ENCODE measurements around the gene LSR.
A peak's percentile ranks its signal among the peaks of the same experiment; 100 is the strongest.

LSR gene, protein sequence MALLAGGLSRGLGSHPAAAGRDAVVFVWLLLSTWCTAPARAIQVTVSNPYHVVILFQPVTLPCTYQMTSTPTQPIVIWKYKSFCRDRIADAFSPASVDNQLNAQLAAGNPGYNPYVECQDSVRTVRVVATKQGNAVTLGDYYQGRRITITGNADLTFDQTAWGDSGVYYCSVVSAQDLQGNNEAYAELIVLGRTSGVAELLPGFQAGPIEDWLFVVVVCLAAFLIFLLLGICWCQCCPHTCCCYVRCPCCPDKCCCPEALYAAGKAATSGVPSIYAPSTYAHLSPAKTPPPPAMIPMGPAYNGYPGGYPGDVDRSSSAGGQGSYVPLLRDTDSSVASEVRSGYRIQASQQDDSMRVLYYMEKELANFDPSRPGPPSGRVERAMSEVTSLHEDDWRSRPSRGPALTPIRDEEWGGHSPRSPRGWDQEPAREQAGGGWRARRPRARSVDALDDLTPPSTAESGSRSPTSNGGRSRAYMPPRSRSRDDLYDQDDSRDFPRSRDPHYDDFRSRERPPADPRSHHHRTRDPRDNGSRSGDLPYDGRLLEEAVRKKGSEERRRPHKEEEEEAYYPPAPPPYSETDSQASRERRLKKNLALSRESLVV

DNA sequence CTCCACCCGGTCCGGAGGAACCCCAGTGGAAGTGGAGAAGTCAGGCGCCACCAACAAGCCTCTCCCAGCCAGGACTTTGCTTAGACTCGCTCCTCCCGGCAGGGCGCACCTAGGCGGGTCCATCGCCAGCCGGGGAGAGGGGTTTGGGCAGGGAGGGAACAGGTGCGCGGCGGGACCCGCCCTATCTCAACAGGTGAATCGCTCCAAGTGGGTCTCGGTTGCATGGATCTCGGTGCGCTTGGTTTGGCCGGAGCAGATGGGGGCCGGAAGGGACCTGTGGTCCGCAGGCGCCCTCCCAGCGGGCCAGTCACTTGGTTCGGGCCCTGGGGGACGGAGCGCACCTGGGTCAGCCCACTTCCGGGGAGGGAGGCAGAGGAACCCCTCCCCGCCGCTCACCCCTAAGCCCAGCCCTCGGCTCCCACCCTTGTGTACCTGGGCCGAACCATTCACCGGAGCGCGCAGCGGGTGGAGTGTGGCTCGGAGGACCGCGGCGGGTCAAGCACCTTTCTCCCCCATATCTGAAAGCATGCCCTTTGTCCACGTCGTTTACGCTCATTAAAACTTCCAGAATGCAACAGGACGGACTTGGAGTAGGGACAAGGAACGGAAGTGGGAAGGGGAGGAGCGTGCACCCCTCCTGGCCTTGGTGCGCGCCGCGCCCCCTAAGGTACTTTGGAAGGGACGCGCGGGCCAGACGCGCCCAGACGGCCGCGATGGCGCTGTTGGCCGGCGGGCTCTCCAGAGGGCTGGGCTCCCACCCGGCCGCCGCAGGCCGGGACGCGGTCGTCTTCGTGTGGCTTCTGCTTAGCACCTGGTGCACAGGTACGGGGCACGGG is at the start of gene LSR:
Gene LSR, plus strand, starts transcription at position 693 of the 836 bp plus-strand sequence. Its CDS starts 21 bp downstream, at position 714.
- DNase-seq = no peak

DNA sequence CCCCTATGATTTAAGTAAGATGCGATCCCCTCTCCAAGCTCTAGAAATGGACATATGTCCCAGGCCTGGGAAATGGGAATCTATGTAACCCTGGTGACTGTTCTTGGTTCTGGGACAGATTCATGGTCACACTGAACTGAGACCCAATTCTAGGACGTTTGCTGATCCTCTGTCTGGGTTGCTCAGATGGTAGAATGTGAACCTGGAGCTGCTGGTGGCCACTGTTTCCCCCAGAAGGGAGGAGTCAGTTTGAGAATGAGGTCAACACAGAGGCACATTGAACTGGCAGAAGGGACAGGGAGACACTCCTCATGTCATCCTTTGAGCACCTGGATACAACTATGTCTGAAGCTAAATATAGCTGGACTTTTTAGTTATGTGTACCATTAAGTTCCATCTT is 49.3 kb upstream of the LSR start:
- DNase-seq = no peak

DNA sequence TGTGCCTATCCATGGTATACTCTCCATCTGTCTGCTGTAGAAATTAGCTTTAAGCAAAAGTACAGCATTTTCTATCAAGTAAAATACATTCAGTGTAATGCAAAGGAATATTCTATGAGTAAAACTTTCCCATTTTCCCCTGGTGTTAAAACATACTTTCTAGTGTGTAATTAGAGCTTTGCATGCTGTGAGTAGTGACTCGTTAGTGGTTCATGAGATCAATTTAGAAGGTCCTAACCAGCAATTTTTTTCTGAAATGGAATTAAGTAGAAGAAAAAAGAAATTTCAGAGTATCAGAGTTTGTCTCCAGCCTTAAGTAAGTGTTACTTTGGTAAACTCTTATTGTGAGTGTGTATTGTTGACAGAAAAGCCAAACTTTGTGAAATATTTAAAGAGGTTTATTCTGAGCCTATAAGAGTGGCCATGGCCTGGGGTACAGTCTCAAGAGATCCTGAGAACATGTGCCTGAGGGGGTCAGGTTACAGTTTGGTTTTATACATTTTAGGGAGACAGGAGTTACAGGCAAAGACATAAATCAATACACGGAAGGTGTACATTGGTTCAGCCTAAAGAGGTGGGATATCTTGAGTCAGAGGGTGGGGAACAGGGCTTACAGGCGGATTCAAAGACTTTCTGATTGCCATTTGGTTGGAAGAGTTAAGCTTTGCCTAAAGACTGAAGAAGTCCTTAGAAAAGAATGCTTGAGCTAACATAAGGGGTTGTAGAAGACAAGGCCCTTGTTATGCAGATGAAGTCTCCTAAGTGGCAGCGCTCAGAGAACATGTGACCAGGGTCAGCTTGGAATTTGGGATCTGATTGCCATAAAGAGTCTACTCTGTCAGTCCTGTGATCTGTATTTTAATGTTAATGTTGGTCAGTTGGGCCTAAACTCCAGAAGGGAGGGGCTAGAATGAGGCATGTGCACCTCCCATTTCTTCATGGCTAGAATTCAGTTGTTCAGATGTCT is 45.8 kb upstream of the LSR start:
- no peak for DNase-seq

DNA sequence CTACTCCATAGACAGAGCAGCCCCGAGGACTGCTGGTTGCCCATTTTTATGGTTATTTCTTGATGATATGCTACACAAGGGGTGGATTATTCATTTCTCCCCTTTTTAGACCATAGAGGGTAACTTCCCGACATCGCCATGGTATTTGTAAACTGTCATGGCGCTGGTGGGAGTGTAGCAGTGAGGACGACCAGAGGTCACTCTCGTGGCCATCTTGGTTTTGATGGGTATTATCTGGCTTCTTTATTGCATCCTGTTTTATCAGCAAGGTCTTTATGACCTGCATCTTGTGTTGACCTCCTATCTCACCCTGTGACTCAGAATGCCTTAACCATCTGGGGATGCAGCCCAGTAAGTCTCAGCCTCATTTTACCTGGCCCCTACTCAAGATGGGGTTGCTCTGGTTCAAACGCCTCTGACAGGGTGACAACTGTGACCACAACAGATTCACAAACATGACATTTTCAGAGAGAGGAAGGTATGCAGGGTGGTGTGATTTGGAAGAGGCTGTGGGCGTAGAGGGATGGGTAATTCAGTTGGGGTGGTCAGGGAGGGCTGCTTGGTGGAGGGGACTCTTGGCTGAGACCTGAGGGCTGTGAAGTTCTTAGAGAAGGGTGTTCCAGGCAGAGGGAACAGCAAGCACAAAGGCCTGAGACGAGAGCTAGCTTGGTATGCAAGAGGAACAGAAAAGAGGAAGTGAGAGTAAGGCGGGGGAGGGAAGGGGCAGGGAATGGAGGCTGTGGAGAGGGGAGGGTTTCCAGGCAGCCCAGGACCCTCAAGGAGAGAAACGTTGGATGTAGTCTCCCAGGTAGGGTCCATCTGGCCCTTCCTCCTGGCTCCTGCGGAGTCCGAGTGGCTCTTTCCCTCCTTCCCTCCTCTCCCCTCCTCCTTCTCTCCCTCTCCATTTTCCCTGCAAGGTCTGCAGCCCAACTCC is 43.7 kb upstream of the LSR start:
- DNase-seq = peak; percentile 78

DNA sequence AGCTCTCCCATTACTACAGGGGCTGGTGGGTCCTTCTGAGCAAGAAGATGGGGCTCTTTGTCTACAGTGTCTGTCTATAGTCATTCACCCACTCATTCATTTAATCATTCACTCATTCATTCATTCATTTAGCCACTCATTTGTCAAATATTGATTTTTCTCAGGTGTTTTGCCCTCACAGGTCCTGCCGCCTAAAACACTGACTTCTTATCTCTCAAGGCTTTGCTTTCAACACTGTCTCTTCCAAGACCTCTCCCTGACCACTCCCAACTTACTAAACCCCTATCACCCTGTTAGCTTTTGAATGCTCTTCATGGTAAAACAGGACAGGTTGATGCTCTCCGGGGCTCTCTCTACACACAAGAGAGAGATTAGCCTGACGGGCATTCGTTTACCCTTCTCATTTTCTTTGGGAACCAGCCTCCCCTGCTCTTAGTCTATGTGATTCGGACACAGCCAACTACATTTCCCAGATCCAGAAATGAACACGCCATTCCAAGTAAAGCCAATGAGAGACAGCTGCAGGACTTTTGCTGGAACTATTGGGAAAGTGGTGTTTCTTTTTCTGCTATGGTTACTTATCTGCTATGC is 43.0 kb upstream of the LSR start:
- DNase-seq = no peak

DNA sequence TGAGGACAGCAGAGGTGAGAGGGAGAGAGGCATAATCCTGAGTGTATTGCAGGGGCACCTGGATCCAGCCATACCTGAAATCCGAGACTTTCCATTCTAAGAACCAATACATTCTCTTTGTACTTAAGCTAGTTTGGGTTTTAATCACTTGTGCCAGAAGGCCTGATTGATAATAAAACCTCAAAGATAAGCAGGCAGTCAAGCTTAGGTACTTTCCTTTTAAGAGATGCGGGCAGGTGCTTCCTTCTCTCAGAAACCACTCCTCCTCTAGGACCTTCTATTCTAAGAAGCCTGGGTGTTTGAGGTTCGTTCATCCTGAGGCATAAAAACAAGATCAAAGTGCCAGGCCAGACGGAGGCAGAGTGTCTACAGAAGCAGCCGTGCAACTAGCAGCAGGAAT is 42.4 kb upstream of the LSR start:
- DNase-seq = no peak

DNA sequence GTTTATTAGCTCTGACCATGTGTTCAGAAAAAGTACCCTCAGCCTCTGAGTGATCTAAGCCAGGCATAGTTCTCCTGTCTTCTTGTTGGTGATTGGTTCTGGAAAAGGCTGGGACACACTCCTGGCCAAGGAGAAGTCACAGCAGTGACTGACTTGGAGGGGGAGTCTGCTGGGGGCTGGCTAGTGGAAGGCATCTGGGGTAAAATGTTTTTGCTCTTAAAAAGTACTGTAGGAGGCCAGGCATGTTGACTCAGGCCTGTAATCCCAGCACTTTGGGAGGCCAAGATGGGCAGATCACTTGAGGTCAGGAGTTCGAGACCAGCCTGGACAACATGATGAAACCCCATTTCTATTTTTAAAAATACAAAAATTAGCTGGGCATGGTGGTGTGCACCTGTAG is 41.9 kb upstream of the LSR start:
- no peak for DNase-seq

DNA sequence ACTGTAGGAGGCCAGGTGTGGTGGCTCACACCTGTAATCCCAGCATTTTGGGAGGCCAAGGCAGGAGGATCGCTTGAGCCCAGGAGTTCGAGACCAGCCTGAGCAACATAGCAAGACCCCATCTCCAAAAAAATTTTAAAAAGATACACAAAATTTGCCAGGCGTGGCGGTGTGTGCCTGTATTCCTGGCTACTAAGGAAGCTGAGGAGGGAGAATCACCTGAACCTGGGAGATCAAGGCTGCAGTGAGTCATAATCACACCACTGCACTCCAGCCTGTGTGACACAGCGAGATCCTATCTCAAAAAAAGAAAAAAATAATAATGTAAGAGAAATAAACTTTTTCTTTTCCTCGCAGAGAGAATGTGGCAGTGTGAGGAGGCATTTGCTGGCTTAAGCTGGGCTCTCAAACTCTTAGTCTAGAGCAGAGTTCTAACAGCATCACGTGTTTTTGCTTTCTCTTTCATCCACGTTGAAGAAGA is 41.4 kb upstream of the LSR start:
- DNase-seq = no peak

DNA sequence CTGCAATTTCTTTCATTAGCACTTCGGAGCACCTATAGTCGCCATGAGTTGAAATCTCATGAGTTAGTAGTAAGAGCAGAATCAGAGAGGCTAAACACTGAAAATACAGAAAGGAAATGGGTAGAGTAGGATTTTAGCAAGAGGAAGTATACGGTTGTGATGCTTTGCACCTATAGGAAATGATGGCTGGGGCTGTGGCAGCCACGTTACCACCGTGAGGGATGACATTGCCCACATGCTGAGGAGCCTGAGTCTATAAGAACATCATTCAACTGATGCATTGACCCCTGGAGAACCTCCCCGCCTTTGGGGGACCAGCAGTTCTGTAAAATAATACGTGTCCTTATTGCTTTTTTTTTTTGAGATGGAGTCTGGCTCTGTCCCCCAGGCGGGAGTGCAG is 40.7 kb upstream of the LSR start:
- no peak for DNase-seq

DNA sequence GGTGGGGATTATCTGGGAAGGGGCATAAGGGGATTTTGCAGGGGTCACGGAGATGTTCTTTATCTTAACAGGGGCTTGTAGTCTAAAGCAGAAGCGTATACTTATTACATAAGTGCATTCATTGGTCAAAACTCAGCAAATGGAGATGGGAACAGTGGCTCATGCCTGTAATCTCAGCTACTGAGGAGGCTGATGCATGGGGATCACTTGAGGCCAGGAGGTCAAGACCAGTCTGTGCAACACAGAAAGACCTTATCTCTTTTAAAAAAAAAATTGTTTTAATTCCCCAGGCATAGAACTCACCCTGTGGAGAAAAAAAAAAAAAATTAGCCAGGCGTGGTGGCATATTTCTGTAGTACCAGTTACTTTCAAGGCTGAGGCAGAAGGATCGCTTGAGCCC is 39.2 kb upstream of the LSR start:
- no peak for DNase-seq

DNA sequence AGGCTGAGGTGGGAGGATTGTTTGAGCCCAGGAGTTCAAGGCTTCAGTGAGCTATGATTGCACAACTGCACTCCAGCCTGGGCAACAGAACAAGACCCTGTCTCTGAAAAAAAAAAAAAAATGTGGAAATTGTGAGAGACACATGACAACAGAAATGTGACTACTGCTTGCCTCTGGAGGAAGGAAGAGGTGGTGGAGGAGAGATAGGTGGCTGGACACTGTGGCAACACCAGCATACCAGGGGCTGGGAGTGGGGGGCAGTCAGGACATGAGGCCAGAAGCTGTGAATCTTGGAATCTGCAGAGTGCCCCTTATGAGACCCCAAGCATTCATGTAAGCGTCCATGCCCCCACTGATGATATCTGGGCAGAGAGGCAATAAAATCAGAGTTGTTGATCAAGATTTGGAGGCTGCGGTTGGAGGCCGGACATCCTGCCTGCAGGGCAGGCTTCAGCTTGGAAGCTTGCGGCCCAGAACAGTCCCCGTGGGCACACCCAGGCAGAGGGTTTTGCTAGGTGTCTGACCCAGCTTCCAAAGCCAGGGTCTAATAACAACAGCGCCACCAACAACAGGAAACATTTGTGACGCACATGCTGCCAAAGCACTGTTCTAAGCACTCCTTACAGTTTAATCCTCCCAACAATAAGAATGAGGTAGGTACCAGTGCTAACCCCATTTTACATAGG is 37.1 kb upstream of the LSR start:
- DNase-seq = peak; percentile 8

DNA sequence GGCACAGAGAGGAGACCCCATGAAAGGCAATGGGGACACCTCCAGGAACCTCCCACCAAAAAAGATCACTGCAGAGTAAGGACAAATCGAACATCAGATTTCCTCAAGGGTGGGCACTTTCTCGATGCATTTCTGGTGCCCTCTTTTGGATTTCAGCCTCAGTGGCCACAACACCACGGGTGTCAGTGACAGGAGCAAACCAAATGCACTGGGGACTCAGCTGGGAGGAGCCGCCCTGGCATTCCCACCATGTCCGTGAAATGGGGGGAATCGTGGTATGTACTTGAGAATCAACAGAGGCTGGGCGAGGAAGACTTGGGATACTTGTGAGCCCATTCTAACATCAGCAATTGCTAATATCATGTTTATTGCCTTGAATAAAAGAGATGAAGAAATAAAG is 36.6 kb upstream of the LSR start:
- DNase-seq = no peak

DNA sequence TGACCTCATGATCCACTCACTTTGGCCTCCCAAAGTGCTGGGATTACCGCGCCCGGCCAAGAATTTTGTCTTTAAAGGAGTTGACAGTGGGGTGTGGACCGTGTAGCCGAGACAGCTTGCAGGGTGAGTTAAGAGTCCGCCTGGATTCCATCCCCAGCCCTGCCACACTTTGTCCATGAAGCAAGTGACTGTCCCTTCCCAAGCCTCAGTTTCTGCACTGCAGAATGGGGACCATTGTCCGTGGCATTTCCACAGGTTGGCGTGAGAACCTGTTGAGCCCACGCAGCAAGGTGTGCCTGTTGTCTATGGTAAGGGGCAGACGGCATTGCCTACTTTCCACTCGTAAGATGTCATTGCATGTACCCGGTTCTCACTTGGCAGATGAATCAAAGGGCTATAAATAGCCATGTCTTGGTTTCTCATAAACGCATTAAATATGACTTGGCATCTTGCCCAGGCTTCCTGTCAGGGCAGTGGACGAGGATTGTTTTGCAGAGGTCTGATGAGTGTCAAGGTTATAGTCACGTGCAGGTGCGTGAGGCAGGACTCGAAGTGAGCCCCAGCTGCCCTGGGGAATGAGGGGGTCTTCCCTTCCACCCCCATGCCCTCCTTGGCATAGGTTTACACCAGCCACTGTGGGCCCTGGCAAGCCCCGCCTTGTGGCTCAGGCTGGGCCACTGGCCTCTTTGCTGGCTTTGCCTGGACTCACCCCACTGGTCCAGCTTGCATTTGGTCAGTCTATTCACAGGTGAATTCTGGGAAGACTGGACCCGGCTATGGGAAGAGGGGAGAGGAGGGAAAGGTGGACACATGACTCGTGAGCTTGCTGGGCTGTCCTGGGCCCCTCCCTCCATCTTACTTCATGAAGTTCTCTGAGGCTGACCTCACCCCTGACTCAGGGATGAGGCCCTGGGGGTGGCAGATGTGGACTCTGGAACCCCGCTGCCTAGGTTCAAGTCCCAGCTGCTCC is 34.9 kb upstream of the LSR start:
- peak; percentile 77 for DNase-seq

DNA sequence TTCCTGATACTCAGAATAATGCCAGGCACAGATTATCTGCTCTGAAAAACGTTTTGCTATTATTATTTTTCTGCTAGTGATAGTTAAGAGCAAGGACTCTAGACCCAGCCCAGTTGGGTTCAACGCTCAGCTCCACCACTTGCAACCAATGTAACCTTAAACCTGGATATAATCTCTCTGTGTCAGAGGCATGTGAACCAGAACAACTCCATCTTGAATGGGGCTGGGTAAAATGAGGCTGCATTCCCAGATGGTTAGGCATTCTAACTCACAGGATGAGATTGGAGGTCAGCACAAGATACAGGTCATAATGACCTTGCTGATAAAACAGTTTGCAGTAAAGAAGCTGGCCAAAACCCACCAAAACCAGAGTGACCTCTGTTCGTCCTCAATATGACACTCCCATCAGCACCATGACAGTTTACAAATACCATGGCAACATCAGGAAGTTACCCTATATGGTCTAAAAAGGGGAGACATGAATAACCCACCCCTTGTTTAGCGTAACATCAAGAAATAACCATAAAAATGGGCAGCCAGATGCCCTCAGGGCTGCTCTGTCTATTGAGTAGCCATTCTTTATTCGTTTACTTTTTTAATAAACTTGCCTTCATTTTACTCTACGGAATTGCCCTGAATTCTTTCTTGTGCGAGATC is 33.9 kb upstream of the LSR start:
- DNase-seq = no peak

DNA sequence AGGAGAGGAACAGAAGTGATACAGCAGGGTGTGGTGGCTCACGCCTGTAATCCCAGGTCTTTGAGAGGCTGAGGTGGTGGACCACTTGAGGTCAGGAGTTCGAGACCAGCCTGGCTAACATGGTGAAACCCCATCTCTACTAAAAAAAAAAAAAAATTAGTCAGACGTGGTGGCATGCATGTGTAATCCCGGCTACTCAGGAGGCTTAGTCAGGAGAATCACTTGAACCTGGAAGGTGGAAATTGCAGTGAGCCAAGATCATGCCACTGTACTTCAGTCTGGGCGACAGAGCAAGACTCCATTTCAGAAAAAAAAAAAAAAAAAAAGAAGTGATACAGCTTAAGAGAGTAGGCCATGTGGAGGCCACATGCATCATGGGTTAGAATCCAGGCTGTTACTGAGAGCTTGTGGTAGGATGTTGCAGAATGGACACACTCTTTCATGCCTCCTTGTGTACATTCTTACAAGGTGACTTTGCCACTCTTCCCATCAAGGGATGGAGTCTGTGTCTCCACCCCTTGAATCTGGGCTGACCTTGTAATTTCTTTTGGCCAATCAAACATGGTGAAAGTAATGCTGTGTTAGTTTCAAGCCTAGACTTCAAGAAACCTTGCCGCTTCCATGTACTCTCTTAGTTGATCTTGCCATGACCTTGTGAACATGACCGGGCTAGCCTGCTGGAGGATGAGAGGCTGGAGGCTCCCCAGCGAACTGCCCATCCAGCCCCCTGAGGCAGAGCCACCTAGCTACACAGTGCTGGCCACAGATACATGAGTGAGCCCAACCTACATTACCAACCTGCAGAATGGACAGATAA is 32.6 kb upstream of the LSR start:
- DNase-seq = no peak

DNA sequence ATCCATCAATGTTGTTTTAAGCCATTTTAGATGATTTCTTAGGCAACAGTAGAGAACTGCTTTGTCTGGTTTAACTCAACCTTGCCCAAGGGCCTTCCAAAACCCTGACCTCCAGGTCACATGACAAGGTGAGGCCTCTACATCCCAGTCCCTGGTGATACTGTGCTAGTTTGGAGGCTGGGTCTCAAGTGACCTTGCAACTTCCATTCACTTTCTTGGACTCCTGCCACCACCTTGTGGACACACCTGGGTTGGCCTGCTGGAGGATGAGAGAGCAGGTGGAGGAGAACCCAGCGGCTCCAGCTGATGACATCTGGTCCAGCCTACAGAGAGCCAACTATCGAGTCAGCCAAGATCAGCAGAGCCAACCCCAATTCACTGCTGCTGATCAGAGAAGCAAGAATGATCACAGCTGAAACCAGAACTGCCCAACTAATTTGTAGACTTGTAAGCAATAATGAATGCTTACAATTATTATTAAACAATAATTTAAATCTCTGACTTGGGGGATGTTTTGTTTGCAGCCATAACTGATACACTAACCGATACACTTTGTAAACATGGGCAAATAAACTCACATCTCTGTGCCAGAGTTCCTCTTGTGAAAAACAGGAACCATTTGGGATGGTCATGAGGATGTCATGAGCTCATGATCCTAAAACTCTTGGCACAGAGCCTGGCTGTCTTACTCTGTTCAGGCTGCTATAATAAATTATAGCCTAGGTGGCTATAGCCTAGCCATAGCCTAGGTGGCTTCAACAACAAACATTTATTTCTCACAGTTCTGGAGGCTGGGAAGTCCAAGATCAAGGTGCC is 31.8 kb upstream of the LSR start:
- peak; percentile 28 for DNase-seq

DNA sequence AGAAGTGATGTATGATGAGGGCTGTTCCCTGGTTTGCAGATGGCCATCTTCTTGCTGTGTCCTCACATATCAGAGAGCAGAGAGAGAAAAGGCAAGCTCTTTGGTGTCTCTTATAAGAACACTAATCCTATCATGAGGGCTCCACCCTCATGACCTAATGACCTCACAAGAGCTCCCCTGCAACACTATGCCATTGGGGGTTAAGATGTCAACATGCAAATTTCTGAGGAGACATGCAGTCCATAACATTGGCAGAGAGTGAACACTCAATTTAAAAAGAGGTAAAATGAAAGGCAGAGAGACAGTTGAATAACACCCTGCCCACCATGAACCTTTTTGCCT is 31.2 kb upstream of the LSR start:
- no peak for DNase-seq

All from GDM1 (cell line).